AG09309 (cell line): Measurements from ENCODE around the gene ARMC6.

Source experiments
- DNase-seq: peaks from one replicate; pipeline ENCODE4 v3.0.0-alpha.2; 2010; ENCODE audit warnings: low read depth
- H3K4me3 ChIP-seq: 2 replicates; pipeline ENCODE4 v1.5.1; 2011; ENCODE audit warnings: mild to moderate bottlenecking, low read depth, low read length, moderate library complexity; ENCODE audit not compliant: control insufficient read depth
- CTCF ChIP-seq: IDR thresholded peaks from 2 replicates; pipeline ENCODE4 v1.5.1; 2011; ENCODE audit warnings: mild to moderate bottlenecking, low read depth, low read length, inconsistent platforms; ENCODE audit not compliant: insufficient read depth, control insufficient read depth; ENCODE audit errors: missing control alignments

ARMC6 gene

GRCh38 chr19:18998276-18998675, 35.1 kb upstream of the ARMC6 start:
- TF ChIP-seq CTCF = no peak
- no peak overlapping the region for H3K4me3 ChIP-seq
- no peak for DNase-seq

GRCh38 chr19:18999016-18999758, 34.2 kb upstream of the ARMC6 start:
- no peak overlapping the region for H3K4me3 ChIP-seq
- no peak for TF ChIP-seq CTCF
- no peak for DNase-seq

- peak; percentile 21 for TF ChIP-seq CTCF
- DNase-seq = no peak
- H3K4me3 ChIP-seq = no peak overlapping the region
These were observed 33.3 kb upstream of the ARMC6 start for GRCh38 chr19:18999896-19000620.

GRCh38 chr19:19004144-19004543, 29.3 kb upstream of the ARMC6 start:
- DNase-seq = no peak
- H3K4me3 ChIP-seq = no peak overlapping the region
- no peak for TF ChIP-seq CTCF

GRCh38 chr19:19006213-19006612, 27.2 kb upstream of the ARMC6 start:
- no peak for TF ChIP-seq CTCF
- DNase-seq = no peak
- H3K4me3 ChIP-seq = no peak overlapping the region

- H3K4me3 ChIP-seq = no peak overlapping the region
- no peak for DNase-seq
- TF ChIP-seq CTCF = no peak
These were observed 23.5 kb upstream of the ARMC6 start for GRCh38 chr19:19009951-19010350.
